CD4-positive, alpha-beta T cell (primary cell): ENCODE data around the gene BICDL2. TPM values are rescaled to one million over a fixed set of nuclear protein-coding genes. Genes with fewer than 3 reads are reported as not detected.
A peak's percentile ranks its signal among the peaks of the same experiment; 100 is the strongest.

Source experiments
- ATAC-seq: fragments of 200-7000 bp; cut with Tn5 transposase; one replicate; pipeline ENCODE4 v1.10.0; 2022; ENCODE audit warnings: mild to moderate bottlenecking; ENCODE audit not compliant: poor library complexity
- CTCF ChIA-PET: fragments of 350-600 bp; sonication (Branson Sonifier 250); formaldehyde crosslinking; loops from one replicate; lab custom pipeline; 2021; ENCODE audit warnings: antibody characterized with exemption, inconsistent platforms; lab: Charles Lee
- POLR2A ChIA-PET: fragments of 350-600 bp; sonication (Branson Sonifier 250); formaldehyde crosslinking; loops from one replicate; lab custom pipeline; 2021; ENCODE audit warnings: antibody characterized with exemption, inconsistent platforms; lab: Charles Lee
- DNase-seq, 14 experiments: peaks; one replicate each; pipeline ENCODE4 v3.0.0-alpha.2; 2013 to 2020; ENCODE audit warnings: mixed read lengths in 2 of 14
- H3K27ac ChIP-seq, 2 donors: one replicate each; pipeline versions ENCODE4 v1.5.1 to v1.7.0; 2013; ENCODE audit warnings: low read length in 2 of 2, low read depth in 1 of 2, mild to moderate bottlenecking in 1 of 2
- H3K27me3 ChIP-seq, 2 experiments: 1 replicate in 1 of 2; 2 replicates in 1 of 2; pipeline versions ENCODE4 v1.6.1 to v1.7.0; 2013; ENCODE audit warnings: low read length in 2 of 2, control low read depth in 1 of 2, mild to moderate bottlenecking in 1 of 2, moderate library complexity in 1 of 2; ENCODE audit not compliant: insufficient read depth in 2 of 2, control insufficient read depth in 1 of 2
- H3K36me3 ChIP-seq: one replicate; pipeline ENCODE4 v1.6.1; 2013; ENCODE audit warnings: low read length, control low read depth; ENCODE audit not compliant: insufficient read depth
- H3K4me1 ChIP-seq: one replicate; pipeline ENCODE4 v1.6.1; 2013; ENCODE audit warnings: low read length, control low read depth; ENCODE audit not compliant: insufficient read depth
- H3K4me3 ChIP-seq: one replicate; pipeline ENCODE4 v1.5.1; 2013; ENCODE audit warnings: mild to moderate bottlenecking, low read length, moderate library complexity
- H3K9me3 ChIP-seq, 2 experiments: 1 replicate in 1 of 2; 2 replicates in 1 of 2; pipeline versions ENCODE4 v1.6.1 to v1.7.0; 2013; ENCODE audit warnings: low read length in 2 of 2, mild to moderate bottlenecking in 2 of 2, control low read depth in 1 of 2, moderate library complexity in 1 of 2; ENCODE audit not compliant: control insufficient read depth in 1 of 2, insufficient read depth in 1 of 2
- H3K27ac Mint-ChIP-seq: one replicate; pipeline ENCODE4 v1.8.0; 2020; ENCODE audit warnings: mixed read lengths
- H3K27me3 Mint-ChIP-seq: one replicate; pipeline ENCODE4 v1.8.0; 2021; ENCODE audit warnings: mixed read lengths
- H3K36me3 Mint-ChIP-seq: one replicate; pipeline ENCODE4 v1.8.0; 2021; ENCODE audit warnings: low read depth, mixed read lengths
- H3K4me1 Mint-ChIP-seq: one replicate; pipeline ENCODE4 v1.8.0; 2021; ENCODE audit warnings: low read depth, mixed read lengths
- H3K4me3 Mint-ChIP-seq: one replicate; pipeline ENCODE4 v1.8.0; 2020; ENCODE audit warnings: mild to moderate bottlenecking, mixed read lengths
- H3K9me3 Mint-ChIP-seq: one replicate; pipeline ENCODE4 v1.8.0; 2020; ENCODE audit warnings: mixed read lengths
- CTCF ChIP-seq: fragments of 200-600 bp; IDR thresholded peaks from one replicate; pipeline ENCODE4 v1.8.0; 2022; ENCODE audit warnings: antibody characterized with exemption, mild to moderate bottlenecking
- intact Hi-C, 2 experiments: fragments of 100-400 bp; cut with DNase I in 1 of 2; cut with micrococcal nuclease in 1 of 2; formaldehyde crosslinking; loops; one replicate each; pipeline versions ENCODE4 v1.15.1 to v1.9.0; 2023 to 2025; cut with DNase I, micrococcal nuclease
- total RNA-seq, 174 experiments: library from RNA in 2 of 174; stranded (reverse) in 2 of 174; gene quantifications; one replicate each; pipeline ENCODE4 v1.2.3 and lab custom pipeline; 2021 to 2026

BICDL2 gene
- total RNA-seq, 2 experiments from 2014 or later = not detected

- H3K36me3 Mint-ChIP-seq = peaks cover 22% of the 10 kb centered on the region
- Histone ChIP-seq H3K27ac (no peak overlapping the region), H3K4me3 (no peak overlapping the region), H3K36me3 (peaks cover 20% of the 10 kb centered on the region), H3K4me1 (peaks cover 80% of the 10 kb centered on the region), H3K27me3 (peaks cover 8 to 15% of the 10 kb centered on the region in 2 experiments), H3K9me3 (peaks cover 0 to 4% of the 10 kb centered on the region in 2 experiments)
- ChIA-PET POLR2A (interaction anchor here (0.6 to 1.4 kb wide), 2 partner anchors 22 to 1062 kb away, joined by 3 to 5 read pairs; no protein-coding TSS in a partner anchor), CTCF (interaction anchor here (1.2 to 9.0 kb wide), 4 partner anchors 20 to 157 kb away, joined by 3 to 181 read pairs (median 5); no protein-coding TSS in a partner anchor)
- TF ChIP-seq CTCF = no peak
- no peak overlapping the region for H3K27ac Mint-ChIP-seq
- peaks cover 15% of the 10 kb centered on the region for H3K27me3 Mint-ChIP-seq
- H3K4me3 Mint-ChIP-seq = peak overlapping the region; percentile 11
- peak in 1 of 14 experiments; percentile 39 for DNase-seq
- no peak for ATAC-seq
- H3K4me1 Mint-ChIP-seq = peaks cover 58% of the 10 kb centered on the region
- no peaks in the 10 kb centered on the region for H3K9me3 Mint-ChIP-seq
- intact Hi-C loops = loop anchor here in 1 of 2 experiments (10.0 kb wide), 1 partner anchor 429 kb away; no protein-coding TSS in a partner anchor
Observed at GRCh38 chr16:3025032-3026002, 11.4 kb downstream of the BICDL2 start.

GRCh38 chr16:3023669-3024478, 12.9 kb downstream of the BICDL2 start, which contains the start of the genes HCFC1R1 and THOC6:
Gene HCFC1R1 (minus strand): TSS chr16:3023942. CDS start chr16:3023941, 1 bp downstream.
Gene THOC6 (plus strand): TSS chr16:3024035. CDS start chr16:3024327, 292 bp downstream.
- H3K4me3 Mint-ChIP-seq = peak within 1 kb of the TSS; percentile 66
- Histone ChIP-seq H3K4me3 (peak within 1 kb of the TSS; percentile 78), H3K27ac (peak within 1 kb of the TSS; percentile 80 to 96), H3K9me3 (peaks cover 0 to 1% of the 10 kb centered on the region in 2 experiments), H3K4me1 (peaks cover 77% of the 10 kb centered on the region), H3K36me3 (peaks cover 20% of the 10 kb centered on the region), H3K27me3 (peaks cover 0 to 4% of the 10 kb centered on the region in 2 experiments)
- ChIA-PET POLR2A (interaction anchor here (0.6 to 2.3 kb wide), 10 partner anchors 8 to 377 kb away, joined by 4 to 8 read pairs (median 5); partner anchors contain the start of genes ZNF174, ZNF213 and ZSCAN32), CTCF (interaction anchor here (0.7 to 5.1 kb wide), 4 partner anchors 8 to 156 kb away, joined by 3 to 35 read pairs (median 5); no protein-coding TSS in a partner anchor)
- peaks cover 1% of the 10 kb centered on the region for H3K27me3 Mint-ChIP-seq
- H3K9me3 Mint-ChIP-seq = no peaks in the 10 kb centered on the region
- peak; percentile 76 for ATAC-seq
- peak; percentile 90 to 99 (median 95) for DNase-seq
- peaks cover 22% of the 10 kb centered on the region for H3K36me3 Mint-ChIP-seq
- intact Hi-C loops = loop anchor here in 1 of 2 experiments (10.0 kb wide), 1 partner anchor 431 kb away; no protein-coding TSS in a partner anchor
- H3K27ac Mint-ChIP-seq = peak within 1 kb of the TSS; percentile 78
- no peak for TF ChIP-seq CTCF
- H3K4me1 Mint-ChIP-seq = peaks cover 51% of the 10 kb centered on the region
